HUDEP-2 (cell line): ENCODE measurements around the gene WDR7.
A peak's percentile ranks its signal among the peaks of the same experiment; 100 is the strongest.

Source experiments
- DNase-seq, 76 experiments: peaks; one replicate each; lab custom pipeline; 2025; ENCODE audit not compliant: unreplicated experiment in 76 of 76; lab: John Stamatoyannopoulos, UW

The WDR7 gene

DNA sequence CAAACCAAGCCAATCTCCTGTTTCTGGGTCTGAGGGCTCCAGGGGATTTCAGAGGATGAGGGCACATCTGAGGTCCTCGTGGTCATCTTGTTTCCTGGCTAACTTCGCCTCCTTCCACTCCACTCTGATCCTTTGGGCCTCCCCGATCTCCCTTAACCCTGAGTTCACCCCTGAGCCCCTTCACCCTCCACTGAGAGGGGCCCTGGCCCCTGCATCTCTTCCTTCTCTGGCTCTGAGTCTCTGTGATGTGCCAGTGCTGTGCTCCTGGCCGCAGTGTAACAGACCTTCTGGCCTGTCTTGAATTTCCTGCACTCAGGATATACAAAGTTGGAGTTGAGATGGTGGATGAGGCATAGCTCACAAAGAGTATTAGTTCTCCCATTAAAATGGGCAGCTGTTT, 411.0 kb downstream of the WDR7 start:
- no peak for DNase-seq

DNA sequence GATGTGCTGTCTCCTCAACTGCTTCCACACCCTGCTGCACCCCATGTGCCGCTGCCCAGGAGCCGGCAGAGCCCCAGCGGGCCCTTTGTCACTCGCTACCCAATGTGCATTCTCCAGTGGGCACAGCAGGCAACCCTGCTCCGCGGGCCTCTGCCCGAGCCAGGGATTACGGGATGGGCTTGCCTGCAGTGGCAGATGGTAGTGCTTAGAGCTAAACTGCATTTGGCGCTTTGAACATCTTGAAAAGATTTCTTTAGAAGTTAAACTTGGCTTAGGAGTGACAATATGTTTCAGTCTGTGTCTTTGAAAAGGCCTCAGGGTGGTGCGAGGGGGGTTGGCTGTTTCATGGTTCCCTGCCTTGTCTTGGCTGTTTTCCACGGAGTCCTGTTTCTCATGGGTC, 411.7 kb downstream of the WDR7 start:
- no peak for DNase-seq

DNA sequence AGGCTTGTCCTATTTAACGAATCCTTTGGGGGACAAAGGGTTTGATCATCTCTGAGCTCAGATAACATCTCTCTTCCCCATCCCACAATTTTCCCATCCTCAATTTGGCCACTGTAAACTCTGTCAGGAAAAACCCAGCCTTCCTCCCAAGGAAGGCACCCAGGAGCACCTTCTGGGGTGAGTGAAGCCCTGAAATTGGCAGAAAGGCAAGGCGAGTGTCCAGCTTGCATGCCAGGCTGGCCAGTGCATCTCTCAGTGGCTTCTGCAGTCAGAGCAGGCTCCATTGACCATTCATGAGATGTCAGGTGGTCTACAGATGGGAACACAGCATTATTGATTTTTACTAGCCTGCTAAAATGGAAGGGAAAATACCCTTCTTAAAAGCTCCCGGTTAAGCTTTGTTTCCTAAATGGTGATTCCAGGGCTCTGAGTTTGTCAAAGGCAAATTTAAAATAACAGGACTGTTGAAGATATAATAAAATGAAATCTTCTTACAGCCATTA, 412.5 kb downstream of the WDR7 start:
- DNase-seq: no peak

DNA sequence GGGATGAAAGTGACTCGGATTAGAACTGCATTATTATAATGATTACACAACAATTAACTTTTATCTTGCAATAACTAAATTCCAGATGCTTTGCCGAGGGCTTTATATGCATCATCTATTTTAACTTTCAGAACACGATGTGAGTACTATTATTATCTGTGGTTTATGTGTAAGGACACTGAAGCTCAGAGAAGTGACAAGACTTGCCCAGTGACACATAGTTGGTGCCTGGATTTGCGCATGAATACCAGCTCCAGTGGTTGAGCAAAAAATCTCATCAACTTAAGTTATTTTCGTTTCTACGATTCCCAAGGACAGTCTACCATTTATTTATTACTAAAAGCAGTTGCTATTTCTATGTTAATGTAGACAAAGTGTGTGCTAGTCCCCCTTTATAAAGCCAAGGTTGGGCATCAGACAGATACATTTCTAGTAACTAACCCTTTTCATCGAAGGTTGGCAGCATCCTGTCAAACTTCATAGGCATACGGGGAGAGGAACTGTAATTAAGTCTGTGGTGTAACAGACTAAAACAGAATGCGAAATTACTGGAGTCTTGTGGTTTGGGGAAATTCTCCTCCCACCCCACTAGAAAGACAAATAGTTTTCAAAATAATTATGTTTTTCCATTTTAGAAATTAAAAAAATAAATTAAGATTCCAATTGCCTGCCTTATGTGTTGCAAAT, 422.5 kb downstream of the WDR7 start:
- DNase-seq: no peak

DNA sequence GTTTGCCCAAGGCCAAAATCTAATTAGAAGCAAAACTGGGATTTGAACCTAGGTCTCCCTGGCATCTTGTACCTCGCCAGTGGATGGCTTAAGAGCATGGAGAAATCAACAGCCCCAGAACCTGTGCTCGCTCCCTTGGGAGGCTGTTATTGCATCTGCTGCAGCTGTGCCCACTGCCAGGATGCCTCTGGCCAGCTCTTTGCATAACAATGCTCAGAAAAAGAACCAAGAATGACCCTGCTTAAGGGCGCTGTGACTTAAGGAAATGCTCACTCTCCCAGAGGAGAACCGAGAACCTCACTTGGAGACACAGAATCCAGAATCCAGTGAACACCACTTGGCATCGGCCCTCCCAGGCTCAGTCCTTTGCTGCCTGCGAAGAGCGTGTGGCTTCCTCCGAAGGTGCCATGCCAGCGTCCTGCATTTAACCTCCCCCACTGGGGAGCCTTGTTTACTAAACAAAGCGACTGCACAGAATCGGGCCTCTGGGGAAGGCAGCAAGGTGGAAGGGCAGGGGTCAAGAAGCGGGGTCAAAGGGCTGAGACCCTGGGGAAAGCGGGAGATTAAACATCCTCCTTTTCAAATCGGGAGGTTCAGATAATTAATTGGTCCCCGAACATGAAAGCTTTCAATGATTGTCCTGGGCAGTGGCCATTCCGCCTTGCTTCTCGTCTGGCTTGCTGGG, 424.7 kb downstream of the WDR7 start:
- no peak for DNase-seq

DNA sequence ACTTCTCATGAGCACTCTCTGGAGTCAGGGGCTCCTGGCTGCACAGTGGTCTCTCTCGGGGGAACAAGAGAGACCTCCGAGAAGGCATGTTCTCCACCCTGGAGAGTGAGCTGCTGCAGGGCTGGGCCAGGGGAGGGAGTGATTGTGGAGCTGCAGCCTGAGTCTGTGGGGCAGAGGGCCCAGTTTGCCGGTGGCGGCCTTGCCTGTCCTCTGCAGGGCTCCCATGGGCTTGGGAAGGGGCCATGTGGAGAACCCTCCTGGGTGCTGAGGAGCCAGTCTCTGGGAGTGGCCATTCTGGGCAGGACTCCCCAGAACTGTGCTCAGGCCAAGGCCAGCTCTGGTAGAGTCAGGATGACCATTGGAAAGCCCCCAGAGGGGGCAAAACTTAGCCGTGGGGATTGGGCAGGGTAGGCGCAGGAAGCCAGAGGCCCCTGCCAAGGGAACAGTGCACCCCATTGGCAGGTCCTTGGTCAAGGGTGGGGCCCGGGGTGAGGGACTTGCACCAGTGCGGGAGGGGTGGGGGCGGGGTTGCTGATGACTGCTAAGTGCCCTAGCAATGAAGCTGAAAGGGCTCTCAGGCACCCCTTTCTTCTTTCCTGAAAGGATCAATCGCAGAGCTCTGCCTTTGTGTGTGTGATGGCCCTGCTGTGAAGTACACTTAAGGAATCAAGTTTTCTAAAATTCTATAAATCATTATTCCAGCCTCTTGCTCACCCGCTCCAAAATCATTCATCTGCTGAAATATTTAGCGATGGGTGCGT, 426.0 kb downstream of the WDR7 start:
- DNase-seq: no peak

DNA sequence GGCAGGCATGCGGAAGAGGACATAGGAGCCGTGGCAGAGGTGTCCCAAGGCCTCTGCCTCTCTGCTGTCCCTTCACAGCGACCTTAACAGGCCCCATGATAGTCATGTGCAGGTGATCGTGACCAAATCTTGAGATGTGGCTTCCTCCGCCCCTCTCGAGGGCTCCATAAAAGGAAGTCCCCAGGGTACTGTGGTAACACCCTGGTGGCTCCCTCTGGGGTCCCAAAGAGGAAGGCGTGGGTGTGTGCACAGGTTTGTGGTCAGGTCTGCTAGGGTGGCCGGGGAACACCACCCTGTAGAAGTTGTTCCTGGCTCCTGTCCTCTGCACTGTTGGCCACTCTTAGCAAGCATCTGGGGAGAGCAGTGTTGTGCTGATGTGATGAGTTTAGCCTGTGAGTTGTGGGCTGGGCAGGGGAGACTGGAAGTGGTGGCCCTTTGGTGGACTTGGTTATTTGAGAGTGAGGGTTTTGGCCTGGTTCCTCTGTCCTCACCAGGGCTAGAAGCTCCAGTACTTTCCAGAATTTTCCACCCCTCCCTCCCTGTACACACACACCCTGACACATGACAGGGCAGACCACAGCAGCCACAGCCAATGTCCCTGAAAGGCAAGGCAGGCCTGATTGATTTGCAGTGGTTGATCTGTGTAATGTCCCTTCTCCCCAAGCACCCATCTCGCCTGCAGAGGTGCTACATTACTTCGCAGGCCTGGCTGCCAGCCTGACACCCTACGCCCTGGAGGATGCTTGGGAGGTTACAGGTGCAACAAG, 426.8 kb downstream of the WDR7 start:
- peak in 1 of 76 experiments; percentile 2 for DNase-seq

DNA sequence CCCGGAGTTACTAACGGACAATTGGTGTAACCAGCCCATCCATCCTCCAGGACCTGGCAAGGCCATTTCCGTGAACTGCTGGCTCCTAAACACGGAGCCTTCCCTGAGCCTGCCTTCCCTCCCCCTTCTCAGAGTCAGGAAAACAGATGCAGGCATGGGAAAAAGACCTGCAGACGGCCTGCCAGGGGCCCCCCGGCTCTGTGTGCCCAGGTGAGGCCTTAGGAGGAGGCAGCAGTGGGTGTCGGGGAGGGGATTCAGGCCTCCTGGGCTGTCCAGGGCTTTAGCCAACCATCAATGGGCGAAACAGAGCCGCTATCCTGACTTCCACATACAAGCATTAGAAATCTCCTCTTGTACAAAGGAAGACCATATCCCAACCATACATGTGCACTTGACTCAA, 427.5 kb downstream of the WDR7 start:
- DNase-seq: no peak

DNA sequence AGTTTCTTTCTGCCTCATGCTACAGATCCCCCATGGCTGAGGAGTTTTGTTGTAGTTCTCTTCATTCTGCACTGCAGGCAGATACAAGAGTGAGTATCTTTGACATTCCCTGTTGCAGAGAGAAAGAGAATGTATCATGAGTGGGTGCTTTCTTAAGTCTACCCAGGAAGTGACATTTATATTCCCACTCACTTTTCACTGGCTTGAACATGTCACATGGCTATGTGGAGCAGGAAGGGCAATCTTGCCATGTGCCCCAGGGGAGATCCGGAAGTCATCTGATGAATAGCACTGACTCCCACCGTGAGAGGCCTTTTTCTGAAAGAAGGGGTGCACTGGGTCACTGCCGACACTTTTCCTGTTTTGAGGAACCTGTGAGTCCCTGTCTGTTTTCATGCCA, 429.3 kb downstream of the WDR7 start:
- DNase-seq: no peak

DNA sequence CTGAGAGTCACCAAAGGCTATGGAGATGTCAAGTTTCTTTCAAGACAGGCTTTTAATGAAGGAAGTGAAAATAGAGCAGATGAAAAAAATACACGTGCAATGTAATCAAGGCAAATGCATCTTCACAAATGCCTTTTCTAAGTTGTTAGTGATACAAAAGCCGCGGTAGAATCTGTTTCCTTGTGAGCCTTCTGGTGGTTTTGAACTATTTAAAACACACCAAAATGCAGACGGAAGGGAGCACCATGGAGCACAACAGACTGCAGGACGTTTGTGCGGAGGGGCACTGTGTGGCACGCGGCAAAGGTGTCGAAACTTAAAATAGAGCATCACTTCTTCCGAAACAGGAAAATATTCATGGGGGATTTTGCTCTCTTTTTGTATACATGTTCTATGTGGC, 430.7 kb downstream of the WDR7 start:
- DNase-seq: no peak

DNA sequence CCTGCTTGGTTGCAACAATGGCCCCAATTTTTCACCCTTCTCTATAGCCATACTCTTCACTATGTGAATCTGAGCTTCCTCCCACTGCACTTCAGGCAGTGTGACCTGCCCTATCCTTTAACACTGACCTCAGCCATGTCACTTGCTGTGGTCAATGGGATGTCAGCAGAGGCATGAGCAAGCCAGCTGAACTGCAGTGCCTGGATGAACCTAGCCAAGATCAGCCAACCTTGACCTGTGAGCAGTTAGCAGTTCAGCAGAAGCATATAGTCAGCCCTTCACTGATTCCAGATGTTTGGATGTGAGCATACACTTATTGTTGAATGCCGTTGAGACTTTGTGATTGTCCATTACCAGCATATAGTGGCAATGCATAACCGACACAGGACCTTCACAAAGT, 432.3 kb downstream of the WDR7 start:
- DNase-seq: no peak

DNA sequence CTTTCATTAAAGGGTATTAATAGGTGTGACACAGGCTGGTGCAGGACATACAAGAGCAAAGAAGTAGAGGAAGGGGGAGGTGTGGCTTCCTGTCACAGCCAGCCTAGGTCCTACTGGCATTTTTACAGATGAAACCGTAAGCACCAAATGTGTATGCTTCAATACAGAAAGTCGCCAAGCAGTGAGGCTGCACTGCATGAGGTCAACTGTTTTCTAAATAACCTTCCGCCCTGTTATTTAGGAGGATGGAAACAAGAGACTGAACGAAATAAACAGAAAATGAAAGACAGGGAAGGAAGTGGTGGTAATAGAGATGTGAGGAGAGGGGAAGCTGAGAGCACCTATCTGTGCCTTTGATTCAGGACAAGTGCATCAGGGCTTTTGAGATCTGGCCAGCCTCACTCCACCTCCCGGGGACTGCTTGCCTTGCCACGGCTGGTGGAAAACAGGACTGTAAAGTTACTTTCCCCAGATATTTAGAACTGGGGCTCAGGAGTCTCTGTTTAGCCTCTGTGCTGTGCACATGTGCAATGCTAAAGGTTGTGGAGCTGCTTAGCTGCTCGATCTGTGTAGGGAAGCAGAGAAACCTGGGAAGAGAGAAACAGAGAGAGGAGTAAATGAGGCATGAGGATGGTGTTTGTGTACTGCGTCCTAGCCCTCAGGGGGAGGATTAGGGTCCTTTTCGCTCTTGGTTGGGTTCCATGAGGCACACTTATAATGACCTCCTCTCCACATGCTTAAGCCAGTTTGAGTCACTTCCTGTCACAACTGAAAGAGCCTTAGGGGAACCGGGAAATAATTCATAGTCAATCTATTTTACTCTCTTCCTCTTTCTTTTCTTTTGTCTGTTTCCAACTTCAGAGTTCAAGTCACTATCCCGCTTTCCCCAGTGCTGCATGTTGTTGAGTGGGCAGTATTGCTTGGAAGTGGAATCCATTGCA, 433.4 kb downstream of the WDR7 start:
- no peak for DNase-seq

DNA sequence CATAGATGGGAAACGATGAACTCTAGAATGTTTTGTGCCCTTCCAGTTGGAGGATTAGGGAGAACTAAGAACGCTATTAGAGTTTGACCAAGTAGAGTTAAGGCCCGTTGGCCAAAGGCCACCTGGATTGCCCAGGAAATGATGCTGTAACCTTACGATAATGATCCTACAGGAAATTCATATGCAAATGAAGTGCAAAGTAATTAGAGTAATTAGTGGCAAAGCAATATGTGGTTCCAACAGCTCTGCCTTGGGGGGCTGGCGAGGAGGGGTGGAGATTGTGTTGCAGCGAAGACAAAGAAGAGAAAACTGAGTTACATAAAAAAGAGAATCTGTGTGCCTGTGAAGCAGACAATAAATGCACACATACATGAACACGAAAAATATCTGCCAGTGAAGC, 434.2 kb downstream of the WDR7 start:
- no peak for DNase-seq

DNA sequence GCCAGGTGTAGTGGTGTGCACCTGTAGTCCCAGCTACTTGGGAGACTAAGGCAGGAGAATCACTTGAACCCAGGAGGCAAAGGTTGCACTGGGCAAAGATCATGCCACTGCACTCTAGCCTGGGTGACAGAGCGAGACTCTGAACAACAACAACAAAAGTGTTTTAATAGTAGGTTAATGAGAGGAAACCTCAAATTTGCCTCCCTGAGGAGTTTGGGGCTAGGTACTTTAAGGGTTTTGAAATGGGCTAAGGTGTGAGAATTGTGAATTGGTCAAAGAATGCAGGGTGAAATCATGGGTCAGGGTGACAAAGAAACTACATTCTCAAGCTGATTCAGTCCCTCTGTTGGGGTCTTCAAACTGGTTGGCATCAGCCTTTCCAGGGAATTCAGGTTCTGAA, 435.0 kb downstream of the WDR7 start:
- DNase-seq: no peak
